Breast epithelium (tissue), 3 donors: Measurements from ENCODE around the gene CTSW.

Experiments used
- CTCF ChIP-seq, 3 donors: fragments of 450-650 bp; IDR thresholded peaks; one replicate each; pipeline ENCODE4 v1.5.1; 2016 to 2017; ENCODE audit warnings: antibody characterized with exemption in 3 of 3, mild to moderate bottlenecking in 3 of 3, moderate library complexity in 3 of 3
- POLR2A ChIP-seq: fragments of 450-650 bp; IDR thresholded peaks from one replicate; pipeline ENCODE4 v1.6.1; 2016; ENCODE audit warnings: antibody characterized with exemption, mild to moderate bottlenecking, moderate library complexity

GRCh38 chr11:65866509-65867283 lies 12.9 kb upstream of the CTSW start:
- TF ChIP-seq CTCF (IDR thresholded peaks at IDR 0.05) (no peak), POLR2A (no peak)
